Caki2 (cell line): ENCODE results near the gene HMX2. TPM values are rescaled to one million over a fixed set of nuclear protein-coding genes. Genes with fewer than 3 reads are reported as not detected.
"Not testable (repeated sequence)": the region's sequence is repeated elsewhere in the genome, so short reads cannot be mapped to it uniquely, and the experiment has no call there.

Experiments used
- DNase-seq: peaks from one replicate; pipeline ENCODE4 v3.0.0-alpha.2; 2015; ENCODE audit warnings: low read depth
- in situ Hi-C: cut with HindIII; loops from 2 replicates; pipeline ENCODE4 v1.10.0; 2016; ENCODE audit warnings: low sequenced_read_pairs, low pct_unique_long_range_greater_than_20kb, mixed read lengths
- total RNA-seq: library from RNA; depleted of rRNA; stranded (reverse); fragments of >200 nt; shearing (Covaris generic); gene quantifications from 2 replicates; pipeline ENCODE4 v1.2.3, GENCODE V29; 2014; ENCODE audit warnings: low replicate concordance; rRNA removed

HMX2 gene
- total RNA-seq, 1 experiment from 2014 or later, result not detected

DNA sequence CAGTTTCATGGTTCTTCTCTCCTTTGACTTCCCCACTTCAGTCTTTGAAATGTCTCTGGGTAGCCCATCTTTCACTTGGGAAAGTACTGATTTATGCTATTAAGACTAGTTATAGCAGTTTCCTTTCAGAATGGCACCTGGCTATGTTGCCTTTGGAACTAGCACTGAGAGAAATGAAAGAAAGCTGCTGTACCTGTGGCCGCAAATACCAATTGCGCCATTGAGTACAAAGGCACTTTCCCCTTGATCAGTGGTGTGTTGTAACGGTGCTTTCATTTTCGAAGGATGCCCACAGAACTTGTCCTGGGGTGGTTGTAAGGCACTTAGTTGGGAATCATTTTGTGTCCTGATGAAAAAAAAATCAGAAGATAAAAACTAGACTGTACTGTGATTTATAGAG, 23.0 kb downstream of the HMX2 start:
- DNase-seq, result no peak
- in situ Hi-C loops, result no loop called here

DNA sequence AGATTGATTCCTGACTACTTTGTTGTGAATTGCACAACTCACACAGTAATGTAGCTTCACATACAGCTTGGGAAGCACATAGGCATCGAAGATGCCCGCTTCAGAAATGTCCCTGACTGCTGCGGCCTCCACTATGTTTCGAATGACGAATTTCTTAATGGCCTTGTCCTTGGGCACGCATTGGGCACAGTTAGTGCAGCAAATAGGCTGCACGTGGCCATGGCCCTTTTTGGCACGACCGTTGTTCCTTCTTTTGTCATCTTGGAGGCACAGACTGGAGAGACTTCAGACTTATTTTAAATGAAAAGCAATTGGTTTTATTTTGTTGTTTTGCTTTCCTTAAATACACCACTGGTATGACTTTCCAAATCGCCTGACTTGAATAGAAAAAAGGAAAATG, 23.7 kb downstream of the HMX2 start:
- DNase-seq, in situ Hi-C loops: not testable (repeated sequence)

GRCh38 chr10:123175389-123176387, 27.8 kb downstream of the HMX2 start:
- no peak for DNase-seq
- in situ Hi-C loops, result no loop called here

DNA sequence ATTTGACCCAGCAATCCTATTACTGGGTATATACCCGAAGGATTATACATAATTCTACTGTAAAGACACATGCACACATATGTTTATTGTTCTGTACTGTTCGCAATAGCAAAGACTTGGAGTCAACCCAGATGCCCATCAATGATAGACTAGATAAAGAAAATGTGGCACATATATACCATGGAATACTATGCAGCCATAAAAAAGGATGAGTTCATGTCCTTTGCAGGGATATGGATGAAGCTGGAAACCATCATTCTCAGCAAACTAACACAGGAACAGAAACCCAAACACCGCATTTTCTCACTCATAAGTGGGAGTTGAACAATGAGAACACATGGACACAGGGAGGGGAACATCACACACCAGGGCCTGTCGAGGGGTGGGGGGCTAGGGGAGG, 30.5 kb downstream of the HMX2 start:
- in situ Hi-C loops, result not testable (repeated sequence)

GRCh38 chr10:123180101-123181090, 32.5 kb downstream of the HMX2 start:
- in situ Hi-C loops, result no loop called here
- DNase-seq, result no peak

More for the DNA sequence above, 30.5 kb downstream of the HMX2 start:
- not testable (repeated sequence) for DNase-seq

DNA sequence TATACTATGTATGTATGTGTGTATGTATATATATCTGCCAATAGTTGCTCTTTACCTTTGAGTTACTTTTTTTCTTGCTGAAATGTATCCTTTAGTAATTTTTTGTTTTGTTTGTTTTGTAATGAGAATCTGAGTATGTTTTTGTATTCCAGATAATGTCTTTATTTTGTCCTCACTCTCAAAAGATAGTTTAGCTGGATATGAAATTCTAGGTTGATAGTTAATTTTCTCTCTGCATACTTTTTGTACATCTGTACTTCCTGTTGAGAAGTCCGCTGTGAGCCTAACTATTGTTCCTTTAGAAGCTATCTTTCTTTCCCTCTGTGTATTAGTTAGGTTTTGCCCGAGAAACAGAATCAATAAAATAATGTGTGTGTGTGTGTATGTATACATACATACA, 35.8 kb downstream of the HMX2 start:
- DNase-seq, result no peak
- in situ Hi-C loops, result no loop called here

DNA sequence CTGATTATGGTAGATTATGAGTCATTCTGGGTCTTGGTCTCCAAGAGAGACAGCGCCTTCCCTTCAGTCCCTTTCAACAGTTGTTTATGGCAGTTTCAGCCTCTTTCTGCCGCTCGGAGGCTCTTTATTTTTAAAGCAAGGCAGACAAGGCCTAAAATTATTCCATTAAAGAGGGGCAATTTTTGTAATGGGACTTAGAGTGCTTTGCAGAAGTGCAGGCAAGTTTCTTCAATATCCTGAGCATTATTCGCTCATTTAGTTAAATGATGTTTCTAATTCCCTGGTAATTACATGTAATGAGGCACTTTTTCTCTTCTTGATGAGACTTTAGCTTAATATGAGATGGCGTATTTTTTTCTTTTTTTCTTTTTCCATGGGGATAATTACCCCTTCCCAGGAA, 39.8 kb downstream of the HMX2 start:
- in situ Hi-C loops, result no loop called here
- no peak for DNase-seq

GRCh38 chr10:123191886-123192285, 44.0 kb downstream of the HMX2 start:
- DNase-seq, result no peak
- in situ Hi-C loops, result no loop called here

DNA sequence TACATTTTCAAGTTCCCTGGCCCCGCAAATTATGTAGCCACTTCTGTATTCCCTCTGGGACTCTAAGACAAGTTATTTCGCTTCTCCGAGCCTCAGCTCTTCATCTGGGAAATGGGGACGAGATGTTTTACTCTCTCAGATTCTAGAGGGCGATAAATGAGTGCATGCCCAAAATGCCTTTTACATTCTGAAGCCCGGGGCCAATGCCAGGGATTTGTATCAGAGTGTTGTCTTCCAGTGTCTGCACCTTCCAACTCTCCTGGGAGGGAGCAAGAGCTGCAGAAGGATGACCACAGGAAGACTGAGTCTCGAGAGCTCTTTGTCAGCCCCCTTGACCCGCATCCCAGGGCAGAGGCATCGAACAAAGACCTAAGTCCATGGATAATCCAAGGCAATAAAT, 46.1 kb downstream of the HMX2 start:
- no peak for DNase-seq
- in situ Hi-C loops, result no loop called here

Other genes with a start within 250 kb of the HMX2 start
- gene FAM24A, start 237.5 kb upstream of the HMX2 start, total RNA-seq, result not detected in 2 replicates
- 1.3 and 2.4 TPM in 2 replicates for gene C10orf88, start 193.9 kb upstream of the HMX2 start, total RNA-seq
- gene PSTK, start 167.7 kb upstream of the HMX2 start, total RNA-seq, result 3.4 and 3.9 TPM in 2 replicates
- gene IKZF5, start 139.3 kb upstream of the HMX2 start, total RNA-seq, result 0.57 and 3.8 TPM in 2 replicates
- gene ACADSB, start 139.1 kb upstream of the HMX2 start, total RNA-seq, result 4.3 and 4.7 TPM in 2 replicates
- not detected in 2 replicates for gene HMX3, start 12.2 kb upstream of the HMX2 start, total RNA-seq
- gene BUB3, start 6.3 kb downstream of the HMX2 start, total RNA-seq, result 117 and 181 TPM in 2 replicates